HTERT RPE-1 (cell line): ENCODE measurements around the gene DCAF12L2.
"Not testable (repeated sequence)": the region's sequence is repeated elsewhere in the genome, so short reads cannot be mapped to it uniquely, and the experiment has no call there.

Source experiments
- in situ Hi-C: fragments of 300-500 bp; cut with MboI; formaldehyde crosslinking; loops from 4 replicates; pipeline ENCODE4 v1.14.3; 2020; ENCODE audit warnings: low sequenced_read_pairs

DCAF12L2 gene

DNA sequence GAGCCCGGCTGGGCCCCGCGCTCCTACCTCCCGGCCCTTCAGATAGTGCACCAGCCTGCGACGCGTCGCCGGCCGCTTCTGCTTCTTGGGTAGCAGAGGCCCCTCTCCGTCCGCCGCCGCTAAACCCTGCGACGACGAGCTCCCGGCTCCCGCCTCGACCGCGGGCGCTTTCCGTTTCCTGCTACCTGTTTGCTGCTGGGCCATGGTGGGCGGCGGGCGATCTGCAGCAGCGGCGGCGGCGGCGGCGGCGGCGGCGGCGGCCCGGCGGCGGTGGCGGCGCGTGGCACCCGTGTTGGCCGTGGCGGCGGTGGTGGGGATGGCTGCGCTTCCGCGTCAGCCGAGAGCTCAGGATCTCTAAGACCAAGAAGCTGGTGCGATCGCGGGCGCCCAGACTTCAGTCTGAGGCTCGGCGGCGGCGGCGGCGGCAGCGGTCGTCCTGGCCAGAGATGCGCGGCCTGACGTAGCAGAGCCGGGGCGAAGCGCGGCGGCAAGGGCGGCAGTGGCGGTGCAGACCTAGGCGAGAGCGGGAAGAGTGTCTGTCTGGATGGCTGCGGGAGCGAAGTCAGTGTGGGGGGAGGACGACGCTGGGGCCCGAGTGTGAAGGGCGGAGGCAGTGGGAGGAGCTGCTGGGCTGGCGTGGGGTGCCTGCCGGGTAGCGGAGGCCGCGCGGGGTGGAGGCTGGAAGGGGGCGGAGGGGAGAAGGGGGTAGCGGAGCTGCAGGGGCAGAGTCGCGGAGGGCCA is at the start of gene DCAF12L2:
TSS of gene DCAF12L2 (minus strand) at position 569 of the 741 bp plus-strand sequence. CDS start at position 204, 365 bp downstream.
- in situ Hi-C loops, result no loop called here

GRCh38 chrX:126190888-126191287 is 24.8 kb upstream of the DCAF12L2 start:
- in situ Hi-C loops, result not testable (repeated sequence)

- in situ Hi-C loops, result no loop called here
Observed at GRCh38 chrX:126177133-126177840, 11.2 kb upstream of the DCAF12L2 start.

DNA sequence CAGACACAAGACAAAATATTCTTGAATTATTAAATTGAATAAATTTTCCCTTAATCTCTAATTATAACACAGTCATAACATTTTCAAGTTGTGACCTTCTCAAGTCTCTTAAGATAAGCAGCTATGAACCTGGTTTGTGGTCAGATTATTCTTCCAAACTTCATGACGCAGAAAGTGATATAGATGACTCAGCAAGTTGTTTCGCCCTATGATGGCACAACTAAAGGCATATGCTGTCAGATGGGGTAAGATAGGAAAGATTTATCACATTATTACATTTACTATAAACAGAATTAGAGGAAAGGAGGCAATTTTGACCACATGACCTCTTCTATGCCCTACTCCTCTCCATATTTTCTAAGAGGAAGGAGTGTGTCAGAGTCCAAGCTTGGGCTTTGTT is 4.6 kb upstream of the DCAF12L2 start:
- in situ Hi-C loops, result no loop called here

DNA sequence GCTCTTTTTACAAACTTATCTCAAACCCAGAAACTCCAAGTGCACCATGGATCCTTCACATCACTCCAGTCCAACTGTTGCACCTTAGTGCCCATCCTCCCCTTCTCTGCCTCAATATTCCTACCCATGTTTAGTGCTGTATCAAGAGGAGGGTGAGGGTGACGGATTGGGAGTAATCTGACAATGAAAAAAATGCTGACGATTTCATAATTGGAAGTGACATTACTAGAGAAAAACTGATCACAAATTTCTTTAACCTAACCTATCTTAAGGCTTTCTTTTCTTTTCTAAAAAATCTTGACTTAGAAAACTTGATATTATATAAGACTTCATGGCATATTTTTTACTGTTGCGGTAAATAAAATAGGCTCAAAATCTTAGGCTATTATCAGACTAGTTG is 1.5 kb upstream of the DCAF12L2 start:
- in situ Hi-C loops, result no loop called here

- in situ Hi-C loops, result no loop called here
Observed at GRCh38 chrX:126165401-126165720, 728 bp downstream of the DCAF12L2 start.

DNA sequence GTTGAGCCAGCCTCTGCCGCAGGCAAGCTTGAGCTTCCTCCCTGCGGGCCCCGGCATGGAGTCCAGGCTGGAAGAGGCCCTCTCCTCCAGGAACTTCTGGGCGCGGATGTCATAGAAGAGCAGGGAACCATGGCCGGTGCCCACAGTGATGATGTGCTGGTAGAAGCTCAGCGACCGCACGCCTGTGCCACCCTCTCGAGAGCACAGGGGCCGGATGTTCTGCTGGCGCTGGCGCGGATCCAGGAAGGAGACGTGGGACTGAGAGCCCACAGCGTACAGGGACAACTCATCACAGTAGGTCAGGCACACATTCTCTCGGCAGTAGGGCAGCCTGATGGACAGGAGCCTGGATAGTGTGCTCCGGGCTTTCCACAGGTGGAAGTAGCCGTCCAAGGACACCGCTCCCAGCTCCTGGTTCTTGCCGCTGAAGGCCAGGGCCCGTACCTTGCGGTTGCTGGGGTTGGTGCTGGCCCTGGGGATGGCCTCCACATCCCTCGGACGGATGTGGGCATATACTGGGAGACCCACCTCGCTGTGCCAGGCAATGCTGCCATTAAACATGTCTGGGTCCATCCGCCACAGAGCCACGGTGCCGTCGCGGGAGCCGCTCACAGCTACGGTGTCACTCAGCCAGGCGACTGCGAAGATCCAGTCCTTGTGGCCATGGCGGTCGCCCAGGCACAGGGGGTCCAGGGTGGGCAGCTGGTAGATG is 1.2 kb downstream of the DCAF12L2 start:
- in situ Hi-C loops, result no loop called here

GRCh38 chrX:126164226-126164625 is 1.9 kb downstream of the DCAF12L2 start:
- in situ Hi-C loops, result no loop called here

DNA sequence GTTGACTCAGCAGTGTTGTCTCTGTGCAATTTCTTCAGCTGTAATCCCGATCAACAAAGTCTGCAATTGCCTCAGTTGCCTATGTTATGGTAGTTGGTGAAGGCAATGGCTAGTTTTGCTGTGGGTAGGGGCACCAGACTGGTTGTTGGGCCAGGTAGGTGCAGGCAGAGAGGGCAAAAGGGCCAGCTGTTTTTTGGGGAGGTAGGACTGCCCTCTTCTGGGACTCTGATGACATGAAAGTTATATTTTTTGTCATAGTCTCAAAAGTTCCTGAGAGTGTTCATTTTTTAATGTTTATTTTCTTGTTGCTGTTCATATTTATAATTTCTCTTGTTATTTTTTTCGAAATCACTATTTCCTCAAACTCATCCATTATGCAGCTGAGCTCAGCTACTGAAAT is 25.1 kb downstream of the DCAF12L2 start:
- in situ Hi-C loops, result no loop called here

DNA sequence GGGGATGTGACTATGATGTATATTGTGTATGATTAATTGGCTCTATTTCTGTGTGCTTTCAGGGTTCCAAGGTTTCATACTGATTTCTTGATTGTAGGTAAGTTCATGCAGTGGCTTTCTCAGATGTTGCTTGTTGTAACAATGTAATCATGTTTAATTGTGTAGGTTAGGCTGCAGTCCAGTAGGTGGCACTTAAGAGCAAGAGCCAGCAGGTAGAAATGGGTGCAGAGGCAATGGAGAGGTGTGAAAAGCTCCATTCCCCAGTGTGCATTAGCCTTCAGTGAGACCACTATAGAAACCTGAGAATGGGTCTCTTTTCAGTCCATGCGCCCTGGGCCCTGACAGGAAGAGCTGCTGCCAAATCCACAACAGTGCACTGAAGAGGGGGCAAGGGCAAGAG is 28.2 kb downstream of the DCAF12L2 start:
- in situ Hi-C loops, result no loop called here

DNA sequence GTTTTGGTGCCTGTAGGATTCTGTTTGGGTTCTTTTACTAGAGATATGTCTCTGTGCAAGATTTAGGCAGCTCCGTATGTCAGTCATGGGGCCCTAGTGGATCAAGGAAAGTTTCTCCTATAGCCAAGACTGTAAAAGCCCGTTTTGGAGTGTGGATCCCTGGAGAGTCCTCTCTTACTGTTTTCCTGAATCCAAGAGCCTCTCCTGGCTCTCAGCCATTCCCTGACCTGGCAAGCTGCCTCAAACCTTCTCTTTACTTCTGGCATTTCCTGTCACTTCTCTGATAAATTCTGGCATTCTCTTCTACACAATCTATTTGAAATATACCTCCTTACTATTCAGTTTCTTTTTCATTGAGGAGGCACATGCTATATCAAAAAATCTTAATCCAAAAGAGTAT is 41.4 kb downstream of the DCAF12L2 start:
- in situ Hi-C loops, result no loop called here
